Stimulated activated CD4-positive, alpha-beta T cell treated with anti-CD3 and anti-CD28 coated beads, Interleukin-4, amount 100 ng/mL, for 24 hours (primary cell): Measurements from ENCODE around the gene SDC3.

Experiments
- DNase-seq: peaks from one replicate; pipeline ENCODE4 v3.0.0-alpha.2; 2020

Gene SDC3

GRCh38 chr1:30928171-30928570, 19.6 kb upstream of the SDC3 start:
- DNase-seq, result no peak

DNA sequence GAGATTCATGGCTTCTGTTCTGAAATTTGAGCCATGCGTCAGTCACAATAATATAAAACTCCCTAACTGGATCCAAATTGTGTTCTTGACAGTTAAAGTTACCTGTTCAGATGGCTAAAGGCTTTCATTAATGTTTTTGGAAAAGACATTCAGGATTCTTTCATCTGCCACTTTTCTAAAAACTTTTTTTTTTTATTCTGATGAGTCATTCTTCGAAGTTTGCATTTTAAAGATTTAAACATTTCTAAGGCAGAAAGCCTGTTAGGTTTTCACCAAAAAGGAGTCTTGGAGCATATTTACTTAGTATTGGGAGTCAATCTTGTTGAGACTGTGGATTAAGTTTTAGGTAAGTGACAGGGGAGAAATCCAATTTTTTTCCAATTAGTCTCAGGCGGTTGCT, 18.9 kb upstream of the SDC3 start:
- no peak for DNase-seq

- DNase-seq, result no peak
Measured at GRCh38 chr1:30923597-30923996, 15.0 kb upstream of the SDC3 start.

DNA sequence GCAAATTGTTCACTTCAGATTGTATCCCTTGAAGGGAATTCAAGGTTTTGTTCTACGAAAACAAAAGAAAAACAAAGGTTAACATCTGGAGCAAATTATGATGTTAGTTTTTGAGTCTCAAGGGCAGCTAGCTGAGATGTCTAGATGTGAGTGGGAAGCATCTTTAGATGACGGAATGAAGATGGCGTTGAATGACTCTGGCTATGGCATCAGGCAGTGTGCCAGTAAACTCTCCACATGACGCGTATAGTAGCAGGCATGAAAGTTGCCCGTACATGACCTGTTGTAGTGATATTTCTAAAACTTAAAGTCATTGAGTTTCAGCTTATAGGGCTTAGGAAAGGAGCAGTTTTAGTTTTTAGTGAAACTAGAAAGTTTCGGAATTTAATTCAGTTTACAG, 12.3 kb upstream of the SDC3 start:
- DNase-seq, result no peak

DNA sequence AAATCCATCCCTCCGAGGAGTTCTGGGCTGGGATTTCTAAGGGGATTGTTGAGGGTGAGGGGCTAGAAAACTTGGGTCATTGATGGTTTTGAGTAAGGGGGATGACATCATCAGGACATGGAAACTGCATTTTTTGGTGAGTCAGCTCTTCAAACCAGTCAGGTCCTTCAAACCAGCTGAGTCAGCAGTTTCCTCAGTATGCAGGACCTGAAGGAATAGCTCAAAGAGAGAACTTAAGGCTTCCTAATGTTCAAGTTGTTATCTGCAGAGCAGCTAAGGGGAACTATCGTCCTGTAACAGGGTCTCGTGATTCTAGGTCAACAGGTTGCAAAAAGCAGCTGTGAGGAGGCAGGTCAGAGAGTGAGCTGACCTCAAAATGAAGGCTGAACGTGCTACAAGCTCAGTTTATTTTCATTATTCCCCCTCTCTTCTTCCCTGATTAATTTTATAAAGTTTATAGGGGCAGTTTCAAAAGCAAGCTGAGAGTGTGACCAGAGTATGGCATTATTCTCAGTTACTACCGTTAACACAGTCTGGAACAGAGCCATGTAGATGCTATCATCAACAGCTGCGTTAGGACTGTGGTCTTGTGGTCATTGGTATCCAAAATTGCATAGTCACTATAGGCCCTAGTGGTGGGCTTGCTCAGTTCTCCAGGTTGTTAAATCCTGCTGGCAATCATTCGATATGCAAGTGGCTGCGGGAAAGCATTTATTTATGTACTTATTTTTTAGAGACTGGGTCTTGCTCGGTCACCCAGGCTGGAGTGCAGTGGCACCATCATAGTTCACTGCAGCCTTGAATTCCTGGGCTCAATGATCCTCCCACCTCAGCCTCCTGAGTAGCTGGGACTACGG, 10.7 kb upstream of the SDC3 start:
- no peak for DNase-seq

DNA sequence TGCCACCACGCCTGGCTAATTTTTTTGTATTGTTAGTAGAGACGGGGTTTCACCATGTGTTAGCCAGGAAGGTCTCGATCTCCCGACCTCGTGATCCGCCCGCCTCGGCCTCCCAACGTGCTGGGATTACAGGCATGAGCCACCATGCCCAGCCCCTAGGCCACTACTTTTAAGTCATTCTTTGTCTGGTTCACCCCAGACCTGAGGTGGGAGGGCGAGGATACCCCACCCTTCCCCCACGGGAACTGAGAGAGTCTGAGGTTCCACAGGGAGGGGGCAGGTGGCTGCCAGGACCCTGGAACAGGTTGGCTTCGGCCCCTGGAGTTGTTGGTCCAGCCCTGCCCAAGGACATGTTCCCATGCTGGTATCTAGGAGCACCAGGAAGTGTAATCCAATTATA, 7.7 kb upstream of the SDC3 start:
- DNase-seq, result no peak

DNA sequence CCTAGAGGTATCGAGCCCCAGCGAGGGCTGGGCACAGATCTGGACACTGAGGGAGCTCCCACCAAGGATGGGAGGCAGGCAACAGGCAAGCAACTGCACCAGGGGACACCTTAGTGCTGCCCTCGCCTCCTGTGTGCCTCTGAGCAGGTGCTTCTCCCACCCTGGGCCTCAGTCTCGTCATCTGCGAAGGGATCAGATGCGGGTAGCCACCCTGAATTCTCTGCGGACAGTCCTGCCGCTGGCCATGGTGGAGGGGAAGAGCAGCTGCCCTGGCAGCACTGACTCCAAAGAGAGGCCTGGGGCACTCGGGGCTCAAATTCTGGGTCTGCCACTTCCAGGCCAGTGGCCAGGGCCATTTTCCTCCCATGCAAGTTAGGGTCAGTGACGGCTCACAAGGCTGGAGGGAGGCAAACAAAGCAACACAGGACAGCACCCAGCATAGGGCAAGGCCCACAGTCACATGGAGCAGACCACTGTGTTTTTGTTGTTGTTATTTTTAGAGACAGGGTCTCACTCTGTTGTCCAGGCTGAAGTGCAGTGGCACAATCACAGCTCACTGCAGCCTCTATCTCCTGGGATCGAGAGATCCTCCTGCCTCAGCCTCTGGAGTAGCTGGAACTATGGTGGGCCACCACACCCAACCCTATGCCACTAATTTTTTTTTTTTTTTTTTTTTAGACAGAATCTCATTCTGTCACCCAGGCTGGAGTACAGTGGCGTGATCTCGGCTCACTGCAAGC, 7.1 kb upstream of the SDC3 start:
- DNase-seq, result no peak

DNA sequence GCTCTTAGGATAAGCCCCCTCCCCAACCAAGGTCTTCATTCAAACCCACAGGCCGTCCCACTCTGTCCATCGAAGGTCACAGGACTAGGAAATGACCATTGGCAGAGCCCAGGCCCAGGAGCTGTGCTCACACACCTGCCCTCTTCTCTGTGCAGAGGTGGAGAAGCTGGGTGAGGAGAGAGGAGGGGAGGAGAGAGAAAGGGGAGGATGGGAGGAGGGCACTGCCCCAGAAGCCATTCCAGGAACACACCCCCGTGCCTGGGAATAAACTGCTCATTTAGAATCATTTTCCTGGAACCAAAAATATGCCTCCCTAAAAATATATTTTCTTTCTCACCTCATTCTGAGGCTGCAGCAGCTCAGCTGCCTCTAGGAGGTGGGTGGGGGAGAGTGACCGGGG, 6.4 kb upstream of the SDC3 start:
- no peak for DNase-seq

GRCh38 chr1:30914587-30914922, 6.0 kb upstream of the SDC3 start:
- DNase-seq, result no peak

- no peak for DNase-seq
Measured at GRCh38 chr1:30912913-30913652, 4.5 kb upstream of the SDC3 start.

GRCh38 chr1:30912224-30912623, 3.7 kb upstream of the SDC3 start:
- no peak for DNase-seq

DNA sequence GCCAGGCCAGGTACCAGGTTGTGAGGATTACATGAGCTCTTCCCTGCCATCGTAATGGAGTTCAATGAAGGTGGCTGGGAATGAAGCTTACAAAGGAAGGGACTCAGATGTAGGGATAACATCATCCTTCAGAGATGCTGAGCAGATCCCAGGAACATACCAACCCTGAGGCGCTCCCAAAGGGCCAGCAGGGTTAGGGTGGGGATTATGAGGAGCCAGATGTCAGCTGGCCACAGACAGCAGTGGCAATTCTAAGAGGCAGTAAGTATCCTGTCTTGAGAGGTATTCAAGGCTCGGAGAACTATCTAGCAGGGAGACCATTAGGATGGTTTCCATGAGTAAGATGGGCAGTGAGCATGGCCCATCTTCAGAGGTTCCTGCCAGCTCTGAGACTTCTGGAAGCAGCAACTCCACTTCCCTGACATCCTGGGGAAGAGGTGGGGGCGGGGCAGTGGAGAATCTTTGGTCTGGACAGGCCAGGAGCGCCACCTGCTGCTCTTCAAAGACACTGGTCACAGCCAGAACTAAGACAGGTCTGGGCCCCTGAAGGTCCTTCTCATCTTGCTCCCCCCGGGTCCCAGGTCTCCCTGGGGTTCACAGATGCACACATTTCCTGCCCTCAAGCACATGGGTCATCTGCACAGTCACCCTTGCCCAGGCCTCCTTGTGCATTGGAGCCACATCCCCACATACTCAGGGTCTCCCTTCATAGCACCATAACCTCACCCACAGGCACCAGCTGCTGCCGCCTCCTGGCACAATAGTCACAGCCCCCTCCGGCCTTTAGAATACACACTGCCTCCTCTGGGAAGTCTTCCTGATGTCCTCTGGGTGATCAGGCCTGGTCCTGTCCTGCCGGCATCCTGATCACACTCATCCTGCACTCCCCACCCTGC, 2.7 kb upstream of the SDC3 start:
- peak; percentile 58 for DNase-seq

DNA sequence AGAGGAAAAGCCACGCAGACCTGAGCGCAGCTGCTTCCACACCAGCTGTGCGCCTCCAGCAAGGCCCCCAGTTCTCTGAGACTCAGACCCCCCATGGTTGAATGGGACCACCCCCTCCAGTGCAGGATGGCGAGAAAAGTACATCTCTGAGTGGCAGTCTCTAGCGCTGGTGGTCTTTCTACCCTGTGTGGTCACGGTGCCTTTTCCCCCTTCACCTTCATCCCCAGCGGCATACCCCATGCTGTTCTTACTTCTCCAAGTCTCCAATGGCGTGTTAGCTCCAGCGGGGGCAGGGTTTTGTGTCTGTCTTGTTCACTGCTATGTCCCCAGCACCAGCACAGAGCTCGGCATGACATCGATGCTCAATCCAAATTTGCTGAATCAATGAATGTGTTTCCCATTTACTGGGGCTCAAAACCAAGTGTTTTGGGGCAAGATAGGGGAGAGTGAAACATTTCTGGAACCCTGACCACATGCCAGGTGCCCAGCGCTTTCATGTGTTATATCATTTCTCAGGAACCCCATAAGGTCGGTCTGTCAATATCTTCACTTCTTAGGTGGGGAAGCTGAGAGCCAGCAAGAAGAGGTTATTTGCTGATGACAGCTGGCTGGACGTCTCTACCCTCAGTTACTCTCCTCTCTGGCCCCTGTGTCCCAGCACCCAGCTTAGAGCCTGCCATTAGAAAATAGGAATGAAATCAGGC, 959 bp upstream of the SDC3 start:
- DNase-seq, result no peak

GRCh38 chr1:30908316-30908695, 252 bp downstream of the SDC3 start:
- no peak for DNase-seq

GRCh38 chr1:30907481-30908315, 860 bp downstream of the SDC3 start:
- DNase-seq, result no peak

DNA sequence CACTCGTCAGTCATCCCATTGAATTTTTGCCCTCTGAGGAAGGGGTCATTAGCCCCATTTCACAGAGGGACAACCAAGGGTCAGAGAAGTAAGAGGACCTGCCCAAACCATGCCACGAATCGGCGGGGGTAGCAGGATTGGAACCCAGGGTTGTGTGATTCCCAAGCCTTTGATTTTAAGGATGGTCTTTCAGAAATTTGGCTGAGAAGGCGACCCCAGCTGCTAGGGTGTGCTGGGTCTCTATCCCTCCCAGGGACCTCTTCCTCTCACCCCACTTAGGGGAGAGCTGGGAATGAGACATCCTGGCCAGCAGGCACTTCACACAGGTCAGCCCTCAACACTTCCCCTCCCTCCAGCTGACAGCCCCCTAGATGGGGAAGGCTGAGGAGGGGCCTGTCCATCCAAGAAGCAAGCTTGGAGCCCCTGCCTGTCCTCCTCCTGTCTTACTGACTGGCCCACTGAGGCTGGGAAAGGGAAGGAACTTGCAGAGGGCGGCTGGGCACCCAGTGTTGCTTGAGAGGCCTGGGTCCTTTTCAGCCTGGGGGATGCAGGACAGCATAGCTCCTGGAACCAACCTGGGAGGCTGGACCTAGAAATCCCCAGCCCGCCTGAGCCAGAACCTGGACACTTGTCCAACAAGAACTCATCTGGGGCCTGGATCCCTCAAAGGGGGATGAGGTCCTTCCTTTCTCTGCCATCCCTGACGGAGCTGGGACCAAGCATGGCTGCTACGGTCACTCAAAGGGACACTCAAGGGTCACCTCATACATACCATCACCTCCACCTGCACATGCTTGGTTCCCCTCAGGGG, 1.7 kb downstream of the SDC3 start:
- DNase-seq, result no peak

- DNase-seq, result no peak
Measured at GRCh38 chr1:30905916-30906620, 2.5 kb downstream of the SDC3 start.

DNA sequence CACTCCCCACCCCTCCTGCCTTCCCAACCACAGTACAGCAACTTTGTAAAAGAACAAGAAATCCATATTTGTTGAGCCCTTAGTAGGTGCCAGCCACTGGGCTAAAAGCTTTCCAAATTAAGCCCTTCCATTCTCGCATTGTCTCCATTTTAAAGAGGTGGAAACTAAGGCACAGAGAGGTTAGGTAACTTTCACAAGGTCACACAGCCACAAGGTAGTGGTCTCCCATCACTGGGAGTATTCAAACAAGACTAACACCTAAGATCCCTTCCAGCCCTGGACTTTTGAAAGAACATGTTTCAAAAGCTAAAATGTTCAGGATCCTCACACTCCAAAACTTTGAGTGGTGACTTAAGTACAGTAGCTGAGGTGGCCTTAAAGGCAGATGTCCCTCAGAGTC, 3.2 kb downstream of the SDC3 start:
- DNase-seq, result no peak

DNA sequence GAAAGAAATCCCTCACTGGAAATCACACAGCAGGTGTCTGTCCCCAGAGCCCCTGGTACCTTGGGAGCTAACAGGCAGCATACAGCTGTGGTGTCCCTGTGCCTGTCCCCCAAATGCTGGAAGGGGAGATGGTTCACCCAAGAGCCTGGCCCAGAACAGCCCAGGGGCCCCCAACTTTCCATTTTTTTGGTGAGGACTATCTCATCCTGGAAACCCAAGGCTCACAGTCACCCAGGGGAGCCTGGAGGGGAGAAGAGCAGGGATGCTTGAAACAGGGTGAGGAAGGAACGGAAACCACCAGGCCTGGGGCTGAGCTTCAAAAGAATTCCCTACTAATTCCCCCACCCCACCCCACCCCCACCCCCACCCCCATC, 3.6 kb downstream of the SDC3 start:
- no peak for DNase-seq
